GM19467 (cell line): ENCODE results near the gene ABHD8.

ENCODE experiments used
- ATAC-seq: cut with Tn5 transposase; IDR thresholded peaks from one replicate; pipeline ENCODE4 v1.9.1; 2021; ENCODE audit warnings: mild to moderate bottlenecking, moderate library complexity; ENCODE audit not compliant: unreplicated experiment

ABHD8 gene

DNA sequence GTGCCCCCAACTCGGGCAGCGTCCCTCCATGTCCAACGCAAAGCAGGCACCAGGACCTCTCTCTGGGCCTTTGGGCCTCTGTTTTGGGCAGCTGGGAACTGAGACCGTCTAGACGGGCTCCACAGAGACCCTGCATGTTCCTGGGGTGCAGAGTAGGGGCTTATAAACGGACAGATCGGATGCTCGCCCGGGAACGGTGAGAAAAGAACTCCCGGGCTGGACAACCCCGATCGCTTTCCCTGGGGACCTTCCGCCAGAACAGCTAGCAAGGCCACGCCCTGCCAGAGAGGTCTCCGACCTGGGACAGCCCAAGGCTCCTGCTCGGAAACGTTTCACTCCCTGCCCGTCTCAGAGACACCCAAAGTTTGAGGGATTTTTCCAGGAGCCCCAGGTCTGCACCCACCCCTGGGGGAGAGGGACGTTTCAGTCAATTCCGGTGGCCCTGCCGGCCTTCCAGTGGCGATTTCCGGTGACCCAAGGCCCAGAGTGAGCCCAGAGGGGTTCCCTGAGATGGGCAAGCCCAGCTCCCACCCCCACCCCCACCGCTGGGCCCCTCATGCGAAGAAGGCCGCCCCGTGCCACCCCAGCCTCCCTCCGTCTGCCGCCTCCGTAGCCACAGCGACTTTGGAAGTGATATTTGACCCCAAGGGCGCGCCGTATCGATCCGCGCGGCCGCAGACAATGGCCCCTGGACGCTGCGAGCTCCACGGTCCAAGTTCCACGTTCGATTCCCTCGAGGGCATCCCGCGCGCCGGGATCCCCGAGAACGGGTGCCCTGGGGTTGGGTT is 59.2 kb downstream of the ABHD8 start:
- ATAC-seq = no peak

DNA sequence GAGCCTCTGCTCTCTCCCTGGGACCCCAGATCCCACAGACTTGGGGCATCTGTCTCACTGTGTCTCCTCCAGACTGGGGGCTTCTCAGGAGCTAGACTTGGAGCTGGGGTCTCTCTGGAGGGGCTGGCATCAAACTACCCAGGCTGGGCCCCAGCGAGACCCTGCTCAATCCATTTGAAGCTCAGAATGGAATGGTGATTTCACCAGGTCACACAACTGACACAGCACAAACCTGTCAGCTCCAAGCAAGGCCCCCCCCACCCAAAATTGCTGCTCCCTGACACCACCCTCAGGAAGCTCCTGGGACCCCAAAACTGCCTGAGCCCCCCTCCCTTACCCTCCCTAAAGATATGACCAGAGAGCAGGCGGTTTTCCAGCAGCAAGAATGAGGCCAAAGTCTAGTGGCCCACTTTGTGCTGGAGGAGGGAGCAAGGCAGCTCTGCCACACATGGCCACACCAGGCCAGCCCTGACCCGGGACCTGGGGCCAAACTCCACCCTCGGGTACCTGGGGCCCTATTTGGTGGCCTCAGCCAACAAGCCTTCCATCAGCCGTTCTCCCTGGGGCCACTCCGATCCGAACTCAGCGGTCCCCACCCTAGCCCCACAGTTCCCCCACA is 59.9 kb downstream of the ABHD8 start:
- ATAC-seq = no peak

GRCh38 chr19:17242431-17243208 is 60.6 kb downstream of the ABHD8 start:
- ATAC-seq = no peak
